K562 (cell line): Measurements from ENCODE around the gene MIR17HG. TPM values are rescaled to one million over a fixed set of nuclear protein-coding genes. Genes with fewer than 3 reads are reported as not detected.

Source experiments
- microRNA counts: library from miRNA; unstranded; fragments of <30 nt; microRNA quantifications from one replicate; lab custom pipeline; 2016
- polyA plus RNA-seq, 8 experiments: library from polyadenylated mRNA; depleted of rRNA in 4 of 8; stranded (reverse) in 5 of 8; unstranded in 3 of 8; fragments of >200 nt; fragmentation: Nextera tagmentation in 2 of 8; fragmentation: Illumina TruSeq in 1 of 8; extraction: Ambion mirVana in 2 of 8; extraction: Trizol in 1 of 8; gene quantifications; 2 replicates each; pipeline versions ENCODE4 v1.2.1 to v1.2.3, GENCODE V29; 2011 to 2014; ENCODE audit warnings: inconsistent platforms in 1 of 8, missing spikeins in 1 of 8
- total RNA-seq, 7 experiments: library from RNA; depleted of rRNA in 6 of 7; stranded (reverse); fragments of >200 nt in 6 of 7; fragmentation: Illumina TruSeq in 2 of 7; extraction: Trizol in 2 of 7; gene quantifications; 2 replicates each; pipeline versions ENCODE4 v1.2.1 to v1.2.3, GENCODE V29; 2011 to 2021; ENCODE audit warnings: low replicate concordance in 1 of 7

MIR17HG gene
- total and polyA plus RNA-seq, 9 of the 15 experiments (the other 6 are each of a cell fraction or from before 2014, with no cell fraction given), result 44.2 to 218 (median 77.8) TPM

MicroRNAs encoded within 50 kb of the gene (microRNA counts, 767-probe panel; counts per million panel counts)
- microRNA hsa-miR-18a-5p (lab: Ali Mortazavi, UCI) (7,140 counts per million, percentile 97 among the panel's probes with 10 or more counts), microRNA hsa-miR-19a-3p (lab: Ali Mortazavi, UCI) (8,368 counts per million, percentile 99 among the panel's probes with 10 or more counts), microRNA hsa-miR-19b-3p (lab: Ali Mortazavi, UCI) (8,611 counts per million, percentile 99 among the panel's probes with 10 or more counts), microRNA hsa-miR-20a-5p+hsa-miR-20b-5p (lab: Ali Mortazavi, UCI) (8,893 counts per million, percentile 100 among the panel's probes with 10 or more counts), microRNA hsa-miR-92a-3p (lab: Ali Mortazavi, UCI) (7,856 counts per million, percentile 98 among the panel's probes with 10 or more counts)

Other genes starting within 250 kb of the MIR17HG start
- 0.12 and 0.27 TPM in 2 replicates for gene GPC5, start 50.9 kb downstream of the MIR17HG start, total RNA-seq (2014; rRNA removed)
- gene GPC5, start 50.9 kb downstream of the MIR17HG start, total RNA-seq (2014; rRNA removed; fragmentation: Illumina TruSeq; extraction: Trizol), result not detected in 2 replicates
- not detected in 2 replicates for gene GPC5, start 50.9 kb downstream of the MIR17HG start, total RNA-seq (2015; rRNA removed; fragmentation: Illumina TruSeq; extraction: Trizol)
- gene GPC5, start 50.9 kb downstream of the MIR17HG start, total RNA-seq (2021), result not detected in 2 replicates
- 0.08 and 0.18 TPM in 2 replicates for gene GPC5, start 50.9 kb downstream of the MIR17HG start, polyA plus RNA-seq (2011; rRNA removed)
- gene GPC5, start 50.9 kb downstream of the MIR17HG start, polyA plus RNA-seq (2014; fragmentation: Illumina TruSeq; extraction: Trizol), result not detected in 2 replicates
- not detected for gene GPC5, start 50.9 kb downstream of the MIR17HG start, polyA plus RNA-seq (2014; fragmentation: Nextera tagmentation; extraction: Ambion mirVana)
- gene GPC5, start 50.9 kb downstream of the MIR17HG start, polyA plus RNA-seq (2014; rRNA removed), result not detected in 2 replicates